Neural progenitor cell (in vitro differentiated cells): ENCODE data around the gene DOCK4. TPM values are rescaled to one million over a fixed set of nuclear protein-coding genes. Genes with fewer than 3 reads are reported as not detected.
"Not testable (repeated sequence)": the region's sequence is repeated elsewhere in the genome, so short reads cannot be mapped to it uniquely, and the experiment has no call there.

Source experiments
- DNase-seq: peaks from one replicate; pipeline ENCODE4 v3.0.0-alpha.2; 2016; ENCODE audit warnings: low spot score
- H2AFZ ChIP-seq: fragments of 200-600 bp; sonication (generic); replicated peaks from 2 replicates; pipeline ENCODE4 v1.6.1; 2016; ENCODE audit warnings: antibody characterized with exemption
- H3F3A ChIP-seq: fragments of 200-600 bp; sonication (generic); 2 replicates; pipeline ENCODE4 v1.6.1; 2016; ENCODE audit warnings: antibody characterized with exemption, low read depth
- H3K27ac ChIP-seq: fragments of 200-600 bp; sonication (generic); 2 replicates; pipeline ENCODE4 v1.5.1; 2016; ENCODE audit warnings: mild to moderate bottlenecking
- H3K27me3 ChIP-seq: fragments of 200-600 bp; sonication (generic); 2 replicates; pipeline ENCODE4 v1.6.1; 2016; ENCODE audit warnings: mild to moderate bottlenecking, moderate library complexity
- H3K36me3 ChIP-seq: fragments of 200-600 bp; sonication (generic); 2 replicates; pipeline ENCODE4 v1.5.1; 2016
- H3K4me1 ChIP-seq: fragments of 200-600 bp; sonication (generic); 2 replicates; pipeline ENCODE4 v1.6.1; 2016; ENCODE audit warnings: mixed run types
- H3K4me2 ChIP-seq: fragments of 200-600 bp; sonication (generic); 2 replicates; pipeline ENCODE4 v1.6.1; 2016
- H3K4me3 ChIP-seq: fragments of 200-600 bp; sonication (generic); 2 replicates; pipeline ENCODE4 v1.5.1; 2016
- H3K79me2 ChIP-seq: fragments of 200-600 bp; sonication (generic); 2 replicates; pipeline ENCODE4 v1.6.1; 2016; ENCODE audit warnings: low read depth
- H3K9ac ChIP-seq: fragments of 200-600 bp; sonication (generic); 2 replicates; pipeline ENCODE4 v1.6.1; 2016
- H3K9me3 ChIP-seq: fragments of 200-600 bp; sonication (generic); 2 replicates; pipeline ENCODE4 v1.5.1; 2016; ENCODE audit warnings: low read depth
- H4K20me1 ChIP-seq: fragments of 200-600 bp; sonication (generic); 2 replicates; pipeline ENCODE4 v1.6.1; 2016; ENCODE audit warnings: low read depth
- H3K27ac Mint-ChIP-seq: 3 replicates; pipeline ENCODE4 v1.8.0; 2021; ENCODE audit warnings: mixed read lengths
- H3K27me3 Mint-ChIP-seq: 2 replicates; pipeline ENCODE4 v1.8.0; 2022; ENCODE audit warnings: low read depth, mild to moderate bottlenecking, inconsistent platforms, moderate library complexity, mixed read lengths; ENCODE audit not compliant: insufficient read depth
- H3K36me3 Mint-ChIP-seq: 3 replicates; pipeline ENCODE4 v1.8.0; 2021; ENCODE audit warnings: mixed read lengths
- H3K4me1 Mint-ChIP-seq: 3 replicates; pipeline ENCODE4 v1.8.0; 2021; ENCODE audit warnings: mixed read lengths
- H3K4me3 Mint-ChIP-seq: 3 replicates; pipeline ENCODE4 v1.8.0; 2021; ENCODE audit warnings: mild to moderate bottlenecking, moderate library complexity, mixed read lengths
- H3K9me3 Mint-ChIP-seq: 3 replicates; pipeline ENCODE4 v1.8.0; 2020; ENCODE audit warnings: mixed read lengths
- CTCF ChIP-seq: fragments of 200-600 bp; sonication (generic); IDR thresholded peaks from 2 replicates; pipeline ENCODE4 v1.5.1; 2017; ENCODE audit warnings: antibody characterized with exemption, mild to moderate bottlenecking
- EZH2 ChIP-seq: fragments of 200-600 bp; sonication (generic); IDR thresholded peaks from 2 replicates; pipeline ENCODE4 v1.6.1; 2017; ENCODE audit warnings: antibody characterized with exemption, mild to moderate bottlenecking, moderate library complexity
- EZH2phosphoT487 ChIP-seq: fragments of 200-600 bp; sonication (generic); IDR thresholded peaks from 2 replicates; pipeline ENCODE4 v1.6.1; 2017; ENCODE audit warnings: antibody characterized with exemption
- total RNA-seq: library from RNA; depleted of rRNA; stranded (reverse); fragments of >200 nt; gene quantifications from 2 replicates; pipeline ENCODE4 v1.2.3, GENCODE V29; 2015; ENCODE audit warnings: low replicate concordance

Gene DOCK4
- total RNA-seq, 1 donor from 2014 or later: 11.4 TPM

- H3K4me2 ChIP-seq: no peak overlapping the region
- H3K79me2 ChIP-seq: no peaks in the 10 kb centered on the region
- H3K36me3 Mint-ChIP-seq: peaks cover 7% of the 10 kb centered on the region
- no peaks in the 10 kb centered on the region for H4K20me1 ChIP-seq
- DNase-seq: no peak
- no peaks in the 10 kb centered on the region for H3K4me1 ChIP-seq
- H3K9me3 ChIP-seq: no peaks in the 10 kb centered on the region
- no peaks in the 10 kb centered on the region for H3K9me3 Mint-ChIP-seq
- H3K4me1 Mint-ChIP-seq: no peaks in the 10 kb centered on the region
- H3K4me3 Mint-ChIP-seq: no peak overlapping the region
- no peaks in the 10 kb centered on the region for H3F3A ChIP-seq
- no peak overlapping the region for H3K4me3 ChIP-seq
- TF ChIP-seq EZH2 (no peak), CTCF (no peak), EZH2phosphoT487 (no peak)
- H3K27ac Mint-ChIP-seq: no peak overlapping the region
- no peak overlapping the region for H3K27ac ChIP-seq
- H3K9ac ChIP-seq: no peak overlapping the region
- peaks cover 3% of the 10 kb centered on the region for H3K36me3 ChIP-seq
- no peak overlapping the region for H2AFZ ChIP-seq
- H3K27me3 Mint-ChIP-seq: no peaks in the 10 kb centered on the region
- no peaks in the 10 kb centered on the region for H3K27me3 ChIP-seq
Measured at GRCh38 chr7:111918461-111918860, 287.7 kb downstream of the DOCK4 start.

- H3K4me3 Mint-ChIP-seq, H3K9me3 ChIP-seq, H2AFZ ChIP-seq, H3K27ac Mint-ChIP-seq, H3K4me2 ChIP-seq, H3K27ac ChIP-seq, H3K27me3 ChIP-seq, H3K36me3 Mint-ChIP-seq, H3K9me3 Mint-ChIP-seq, H3K27me3 Mint-ChIP-seq, DNase-seq, H3K4me1 Mint-ChIP-seq, H3F3A ChIP-seq, H3K36me3 ChIP-seq, H4K20me1 ChIP-seq, H3K4me3 ChIP-seq, H3K4me1 ChIP-seq, H3K79me2 ChIP-seq, H3K9ac ChIP-seq: not testable (repeated sequence)
Measured at GRCh38 chr7:111917404-111917803, 288.8 kb downstream of the DOCK4 start.

GRCh38 chr7:111914291-111914690, 291.9 kb downstream of the DOCK4 start:
- no peaks in the 10 kb centered on the region for H3K9me3 Mint-ChIP-seq
- H3K27ac Mint-ChIP-seq: no peak overlapping the region
- no peaks in the 10 kb centered on the region for H4K20me1 ChIP-seq
- H3K4me1 ChIP-seq: no peaks in the 10 kb centered on the region
- no peaks in the 10 kb centered on the region for H3K27me3 ChIP-seq
- H3K4me2 ChIP-seq: no peak overlapping the region
- TF ChIP-seq CTCF: no peak
- no peak for TF ChIP-seq EZH2
- TF ChIP-seq EZH2phosphoT487: no peak
- no peaks in the 10 kb centered on the region for H3K27me3 Mint-ChIP-seq
- H2AFZ ChIP-seq: no peak overlapping the region
- H3K4me3 Mint-ChIP-seq: no peak overlapping the region
- H3K4me3 ChIP-seq: no peak overlapping the region
- H3F3A ChIP-seq: no peaks in the 10 kb centered on the region
- no peak overlapping the region for H3K9ac ChIP-seq
- no peaks in the 10 kb centered on the region for H3K9me3 ChIP-seq
- peaks cover 12% of the 10 kb centered on the region for H3K4me1 Mint-ChIP-seq
- H3K79me2 ChIP-seq: no peaks in the 10 kb centered on the region
- H3K27ac ChIP-seq: no peak overlapping the region
- H3K36me3 Mint-ChIP-seq: peaks cover 7% of the 10 kb centered on the region
- no peak for DNase-seq
- H3K36me3 ChIP-seq: no peaks in the 10 kb centered on the region

GRCh38 chr7:111911166-111911961, 294.8 kb downstream of the DOCK4 start:
- H3K36me3 ChIP-seq: no peaks in the 10 kb centered on the region
- H3K9me3 ChIP-seq: no peaks in the 10 kb centered on the region
- H3K79me2 ChIP-seq: no peaks in the 10 kb centered on the region
- H3K4me2 ChIP-seq: no peak overlapping the region
- H3K27me3 ChIP-seq: no peaks in the 10 kb centered on the region
- Mint-ChIP-seq H3K27me3 (no peaks in the 10 kb centered on the region), H3K36me3 (peaks cover 21% of the 10 kb centered on the region), H3K9me3 (no peaks in the 10 kb centered on the region), H3K4me1 (peaks cover 12% of the 10 kb centered on the region), H3K4me3 (no peak overlapping the region), H3K27ac (peak overlapping the region; percentile 38)
- no peak overlapping the region for H3K4me3 ChIP-seq
- no peaks in the 10 kb centered on the region for H3K4me1 ChIP-seq
- no peaks in the 10 kb centered on the region for H4K20me1 ChIP-seq
- no peaks in the 10 kb centered on the region for H3F3A ChIP-seq
- no peak overlapping the region for H3K27ac ChIP-seq
- H3K9ac ChIP-seq: peak overlapping the region; percentile 8
- no peak overlapping the region for H2AFZ ChIP-seq
- DNase-seq: no peak
- TF ChIP-seq EZH2phosphoT487 (no peak), EZH2 (no peak), CTCF (no peak)
